Dermis blood vessel endothelial cell (primary cell): Measurements from ENCODE around the gene NR6A1. TPM values are rescaled to one million over a fixed set of nuclear protein-coding genes. Genes with fewer than 3 reads are reported as not detected.

ENCODE experiments used
- DNase-seq: peaks from one replicate; pipeline ENCODE4 v3.0.0; 2010
- total RNA-seq: library from RNA; depleted of rRNA; stranded (reverse); fragments of >200 nt; gene quantifications from 2 replicates; pipeline ENCODE4 v1.2.3, GENCODE V29; 2014

The NR6A1 gene
- total RNA-seq, 1 donor from 2014 or later = 2.9 TPM

GRCh38 chr9:124485201-124485600 lies 285.9 kb downstream of the NR6A1 start:
- no peak for DNase-seq

- DNase-seq = no peak
Observed at GRCh38 chr9:124483481-124483880, 287.6 kb downstream of the NR6A1 start.

- DNase-seq = no peak
Observed at GRCh38 chr9:124482431-124483031, 288.6 kb downstream of the NR6A1 start.

GRCh38 chr9:124481115-124481514 lies 290.0 kb downstream of the NR6A1 start:
- DNase-seq = no peak

GRCh38 chr9:124480621-124480981 lies 290.5 kb downstream of the NR6A1 start:
- DNase-seq = peak; percentile 51

- no peak for DNase-seq
Observed at GRCh38 chr9:124479947-124480620, 291.0 kb downstream of the NR6A1 start.

- no peak for DNase-seq
Observed at GRCh38 chr9:124479371-124479770, 291.7 kb downstream of the NR6A1 start.

GRCh38 chr9:124478354-124478753 lies 292.8 kb downstream of the NR6A1 start:
- no peak for DNase-seq

GRCh38 chr9:124477648-124478285 lies 293.3 kb downstream of the NR6A1 start:
- no peak for DNase-seq

GRCh38 chr9:124477211-124477647 lies 293.9 kb downstream of the NR6A1 start:
- no peak for DNase-seq

- no peak for DNase-seq
Observed at GRCh38 chr9:124475868-124476690, 295.0 kb downstream of the NR6A1 start.

GRCh38 chr9:124475158-124475867 lies 295.8 kb downstream of the NR6A1 start:
- no peak for DNase-seq

GRCh38 chr9:124474151-124474550 lies 297.0 kb downstream of the NR6A1 start:
- DNase-seq = no peak

- DNase-seq = no peak
Observed at GRCh38 chr9:124473310-124473709, 297.8 kb downstream of the NR6A1 start.

GRCh38 chr9:124472770-124473169 lies 298.3 kb downstream of the NR6A1 start:
- DNase-seq = no peak

GRCh38 chr9:124471761-124472160 lies 299.4 kb downstream of the NR6A1 start:
- DNase-seq = no peak

- no peak for DNase-seq
Observed at GRCh38 chr9:124470726-124471125, 300.4 kb downstream of the NR6A1 start.

- DNase-seq = no peak
Observed at GRCh38 chr9:124470306-124470705, 300.8 kb downstream of the NR6A1 start.

- DNase-seq = no peak
Observed at GRCh38 chr9:124469011-124469832, 301.9 kb downstream of the NR6A1 start.

GRCh38 chr9:124468061-124468740 lies 302.9 kb downstream of the NR6A1 start:
- DNase-seq = no peak
